ENCODE results near the gene PIK3CD.

The PIK3CD gene

DNA sequence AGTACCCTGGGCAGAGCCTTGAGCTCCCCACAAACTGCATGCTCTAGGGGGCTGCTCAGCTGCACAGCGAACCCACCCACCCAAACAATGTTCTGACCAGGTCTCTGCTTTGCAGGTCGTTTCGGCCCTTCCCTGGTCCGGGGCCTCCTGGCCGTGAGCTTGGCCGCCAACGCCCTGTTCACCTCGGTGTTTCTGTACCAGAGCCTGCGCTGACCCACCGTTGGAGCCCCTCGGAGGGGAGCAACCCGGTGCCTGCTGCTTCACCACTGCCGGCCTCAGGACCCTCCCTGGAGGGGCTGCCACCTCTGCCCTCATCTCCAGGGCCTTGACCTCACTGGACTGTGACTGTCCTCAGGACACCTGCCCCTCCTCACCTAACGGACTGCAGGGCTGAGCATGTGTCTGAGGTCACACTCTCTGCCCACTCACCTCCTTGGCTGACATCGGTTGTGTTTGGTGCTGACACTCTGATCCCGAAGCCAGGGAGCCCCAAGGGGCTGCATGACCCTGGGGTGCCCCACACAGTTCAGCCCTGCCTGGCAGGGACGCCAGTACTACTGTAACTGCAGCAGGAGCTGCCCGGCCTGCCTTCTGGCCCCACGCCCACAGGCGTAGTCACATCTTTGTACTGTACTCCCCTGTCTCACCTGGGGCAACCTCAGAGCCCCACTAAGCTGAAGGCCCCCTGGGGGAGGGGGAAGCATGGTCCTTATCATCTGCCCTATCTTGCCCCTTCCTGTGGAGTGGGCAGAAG is 38.5 kb upstream of the PIK3CD start:
- TF ChIP-seq, protein P1, sequence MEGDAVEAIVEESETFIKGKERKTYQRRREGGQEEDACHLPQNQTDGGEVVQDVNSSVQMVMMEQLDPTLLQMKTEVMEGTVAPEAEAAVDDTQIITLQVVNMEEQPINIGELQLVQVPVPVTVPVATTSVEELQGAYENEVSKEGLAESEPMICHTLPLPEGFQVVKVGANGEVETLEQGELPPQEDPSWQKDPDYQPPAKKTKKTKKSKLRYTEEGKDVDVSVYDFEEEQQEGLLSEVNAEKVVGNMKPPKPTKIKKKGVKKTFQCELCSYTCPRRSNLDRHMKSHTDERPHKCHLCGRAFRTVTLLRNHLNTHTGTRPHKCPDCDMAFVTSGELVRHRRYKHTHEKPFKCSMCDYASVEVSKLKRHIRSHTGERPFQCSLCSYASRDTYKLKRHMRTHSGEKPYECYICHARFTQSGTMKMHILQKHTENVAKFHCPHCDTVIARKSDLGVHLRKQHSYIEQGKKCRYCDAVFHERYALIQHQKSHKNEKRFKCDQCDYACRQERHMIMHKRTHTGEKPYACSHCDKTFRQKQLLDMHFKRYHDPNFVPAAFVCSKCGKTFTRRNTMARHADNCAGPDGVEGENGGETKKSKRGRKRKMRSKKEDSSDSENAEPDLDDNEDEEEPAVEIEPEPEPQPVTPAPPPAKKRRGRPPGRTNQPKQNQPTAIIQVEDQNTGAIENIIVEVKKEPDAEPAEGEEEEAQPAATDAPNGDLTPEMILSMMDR (IDR thresholded peaks at IDR 0.05) = no peak

DNA sequence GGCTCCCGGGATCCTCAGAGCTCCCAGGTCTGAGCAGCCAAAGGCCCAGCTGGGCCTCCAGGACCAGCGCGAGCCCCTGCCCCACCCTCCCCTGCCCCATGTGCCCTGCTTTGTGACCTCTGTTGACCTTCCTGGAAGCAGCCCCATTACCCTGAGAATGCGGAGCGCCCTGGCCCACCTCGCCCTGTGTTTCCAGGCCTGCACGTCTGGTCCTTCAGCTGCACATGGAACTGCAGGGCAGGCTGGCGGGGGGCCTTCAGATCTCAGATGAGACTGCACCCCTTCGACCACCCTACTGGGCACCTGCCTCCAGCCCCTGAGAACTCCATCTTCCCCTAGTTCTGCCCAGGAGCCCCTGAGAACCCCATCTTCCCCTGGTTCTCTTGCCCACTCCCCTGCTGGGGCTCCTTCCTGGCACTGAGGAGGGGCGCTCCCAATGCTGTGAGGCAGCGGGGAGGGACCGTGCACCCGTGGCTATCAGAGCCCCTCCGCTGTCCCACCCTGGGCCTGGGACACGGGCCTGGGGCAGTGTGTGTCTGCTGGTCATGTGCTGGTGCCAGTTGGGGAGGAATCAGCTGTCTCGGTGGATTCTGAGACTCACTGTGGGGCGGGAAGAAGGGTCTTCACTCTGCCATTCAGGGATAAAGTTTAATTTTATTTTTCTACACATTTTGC is 37.8 kb upstream of the PIK3CD start:
- TF ChIP-seq, protein P1 (IDR thresholded peaks at IDR 0.05) = no peak

DNA sequence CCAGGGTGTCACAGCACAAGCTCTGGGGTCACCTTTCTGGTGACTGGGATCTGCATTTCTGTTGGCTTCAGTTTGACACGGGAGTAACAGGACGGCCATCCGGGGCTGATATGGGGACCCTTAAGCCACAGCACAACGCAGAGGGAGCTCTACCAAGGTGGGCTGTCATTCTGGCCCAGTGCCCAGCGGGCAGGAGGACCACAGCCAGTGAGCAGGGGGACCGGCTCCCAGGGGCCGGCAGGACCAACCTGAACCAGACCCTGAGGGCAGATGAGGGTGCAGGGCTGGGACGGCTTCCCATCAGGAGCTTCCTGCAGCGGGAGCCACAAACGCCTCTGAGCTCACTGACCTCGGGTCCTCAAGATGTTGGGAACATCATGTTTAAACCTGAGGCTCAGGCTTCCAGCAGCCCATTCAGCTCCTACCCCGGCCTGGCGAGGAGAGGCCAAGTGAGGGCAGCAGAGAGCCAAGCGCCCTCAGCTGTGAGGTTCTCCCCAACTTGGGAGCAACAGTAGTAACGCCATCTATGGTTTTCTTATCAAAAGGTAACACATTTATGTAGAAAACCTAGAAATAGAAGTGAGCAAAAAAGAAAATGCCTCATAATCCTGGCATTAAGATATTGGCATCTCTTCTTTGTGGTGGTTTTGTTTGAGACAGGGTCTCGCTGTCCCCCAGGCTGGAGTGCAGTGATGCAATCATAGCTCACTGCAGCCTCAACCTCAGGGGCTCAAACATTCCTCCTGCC is 36.0 kb upstream of the PIK3CD start:
- TF ChIP-seq, protein P1 (IDR thresholded peaks at IDR 0.05) = peak; percentile 39

DNA sequence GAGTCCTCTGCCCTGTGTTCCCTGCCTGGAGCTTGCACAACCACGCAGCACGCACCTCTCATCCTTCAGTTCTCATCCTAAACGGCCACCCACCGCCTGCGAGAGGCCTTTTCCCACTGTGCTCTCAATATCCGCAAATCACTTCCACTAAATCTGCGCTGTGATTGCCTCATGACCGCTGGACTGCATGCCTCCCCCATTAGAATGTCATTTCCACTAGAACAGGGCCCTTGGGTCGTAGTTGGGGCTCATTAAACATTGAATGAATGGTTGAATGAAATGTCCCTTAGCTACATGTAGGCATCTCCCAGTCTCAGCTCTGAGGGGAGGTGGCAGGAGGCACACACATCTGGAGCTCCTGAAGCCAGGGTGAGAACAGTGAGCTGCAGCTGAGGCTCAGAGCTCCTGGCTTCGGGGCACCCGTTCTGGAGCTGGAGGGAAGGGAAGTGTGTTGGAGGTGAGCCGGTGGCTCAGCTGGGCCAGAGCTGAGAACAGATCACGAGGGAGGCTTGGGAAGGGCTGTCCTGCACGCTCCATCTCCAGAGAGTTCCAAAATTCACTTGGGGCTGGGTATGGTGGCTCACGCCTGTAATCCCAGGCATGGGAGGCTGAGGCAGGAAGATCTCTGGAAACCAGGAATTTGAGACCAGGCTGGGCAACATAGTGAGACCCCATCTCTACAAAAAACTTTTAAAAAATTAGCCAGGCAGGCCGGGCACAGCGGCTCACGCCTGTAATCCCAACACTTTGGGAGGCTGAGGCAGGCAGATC is 32.4 kb upstream of the PIK3CD start:
- TF ChIP-seq, protein P1 (IDR thresholded peaks at IDR 0.05) = no peak

DNA sequence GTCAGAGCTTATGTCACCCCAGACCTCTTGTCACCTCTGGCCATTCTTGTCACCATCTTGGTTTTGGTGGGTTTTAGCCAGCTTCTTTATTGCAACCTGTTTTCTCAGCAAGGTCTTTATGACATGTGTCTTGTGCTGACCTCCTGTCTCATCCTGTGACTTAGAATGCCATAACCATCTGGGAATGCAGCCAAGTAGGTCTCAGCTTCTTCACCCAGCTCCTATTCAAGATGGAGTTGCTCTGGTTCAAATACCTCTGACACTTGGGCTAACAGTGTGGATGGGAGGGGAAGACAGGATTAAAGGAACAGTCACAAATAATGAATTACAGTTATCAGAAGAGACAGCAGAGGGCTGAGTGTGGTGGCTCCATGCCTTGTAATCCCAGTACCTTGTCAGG is 30.5 kb upstream of the PIK3CD start:
- TF ChIP-seq, protein P1 (IDR thresholded peaks at IDR 0.05) = no peak

DNA sequence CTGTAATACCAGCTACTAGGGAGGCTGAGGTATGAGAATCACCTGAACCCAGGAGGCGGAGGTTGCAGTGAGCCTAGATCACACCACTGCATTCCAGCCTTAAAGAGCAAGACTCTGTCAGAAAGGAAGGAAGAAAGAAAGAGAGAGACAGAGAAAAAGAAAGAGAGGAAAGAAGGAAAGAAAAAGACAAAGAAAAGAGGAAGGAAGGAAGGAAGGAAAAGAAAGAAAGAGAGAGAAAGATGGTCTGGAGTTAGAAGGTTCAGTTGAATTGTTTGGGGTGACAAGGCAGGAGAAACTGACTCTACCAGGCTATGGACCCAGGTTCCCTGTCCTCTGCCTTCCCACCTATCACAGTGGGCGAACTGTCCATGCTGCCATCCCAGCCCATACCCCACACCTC is 27.4 kb upstream of the PIK3CD start:
- TF ChIP-seq, protein P1 (IDR thresholded peaks at IDR 0.05) = no peak

DNA sequence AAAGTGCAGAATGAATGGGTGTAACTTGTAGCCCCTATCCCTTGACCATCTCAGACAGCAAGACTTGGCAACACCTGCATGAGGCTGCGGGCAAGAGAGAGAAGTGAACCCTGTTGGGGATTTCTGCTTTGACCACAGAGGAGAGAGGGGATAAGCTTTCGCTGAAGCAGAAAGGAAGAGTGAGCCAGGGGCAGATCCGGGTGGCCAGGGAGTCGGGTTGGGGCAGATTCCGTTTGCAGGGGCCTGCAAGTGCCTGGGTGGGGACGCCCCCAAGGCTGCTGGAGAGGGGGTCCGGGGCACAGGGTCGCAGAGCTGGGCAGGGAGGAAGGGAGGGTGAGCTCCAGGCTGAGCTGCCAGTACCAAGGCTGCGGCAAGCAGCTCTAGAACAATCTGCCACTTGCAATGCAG is 25.3 kb upstream of the PIK3CD start:
- TF ChIP-seq, protein P1 (IDR thresholded peaks at IDR 0.05) = no peak

All from LNCAP (cell line).